ENCODE results near the gene ITPRIP. TPM values are rescaled to one million over a fixed set of nuclear protein-coding genes. Genes with fewer than 3 reads are reported as not detected.
A peak's percentile ranks its signal among the peaks of the same experiment; 100 is the strongest.

Gene ITPRIP
- total RNA-seq, 2 experiments from 2014 or later = 24.6 to 25.9 TPM

DNA sequence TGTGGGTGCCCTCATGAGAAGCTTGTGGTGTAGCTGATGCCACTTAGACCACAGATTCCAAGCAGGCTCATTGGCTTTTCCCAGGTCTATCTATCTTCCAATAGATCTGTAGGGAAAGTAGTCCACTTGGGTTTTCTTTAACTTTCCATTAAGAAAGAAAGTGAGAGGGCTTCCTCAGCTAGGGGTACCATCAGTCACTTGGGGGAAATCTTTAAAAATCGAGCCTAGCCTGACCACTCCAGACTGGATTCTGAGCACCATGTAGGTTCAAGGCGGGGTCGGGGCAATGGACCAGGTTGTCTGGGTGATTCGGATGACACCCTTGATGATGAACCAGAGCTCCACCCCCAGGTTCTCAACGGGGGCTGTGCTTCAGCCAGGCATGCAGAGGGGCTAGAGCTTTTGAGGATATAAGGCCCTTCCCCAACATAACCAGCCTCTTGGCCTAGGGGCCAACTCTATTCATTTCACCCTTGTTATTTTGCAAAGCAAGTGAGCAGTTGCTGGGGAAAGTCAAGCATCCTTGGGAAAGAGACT, 27.0 kb downstream of the ITPRIP start:
- ChIA-PET CTCF (interaction anchor here (0.7 to 10.4 kb wide), 4 partner anchors 10 to 38 kb away, joined by 3 to 237 read pairs (median 6); partner anchors contain the start of gene CFAP58), POLR2A (interaction anchor here (2.9 kb wide), 1 partner anchor 10 kb away, joined by 11 read pairs; no protein-coding TSS in a partner anchor)
- Mint-ChIP-seq H3K27ac (no peak overlapping the region), H3K9me3 (no peaks in the 10 kb centered on the region), H3K36me3 (ENCODE audit: low read depth) (peaks cover 56% of the 10 kb centered on the region), H3K27me3 (no peaks in the 10 kb centered on the region), H3K4me1 (peaks cover 28% of the 10 kb centered on the region), H3K4me3 (no peak overlapping the region)
- DNase-seq = no peak

DNA sequence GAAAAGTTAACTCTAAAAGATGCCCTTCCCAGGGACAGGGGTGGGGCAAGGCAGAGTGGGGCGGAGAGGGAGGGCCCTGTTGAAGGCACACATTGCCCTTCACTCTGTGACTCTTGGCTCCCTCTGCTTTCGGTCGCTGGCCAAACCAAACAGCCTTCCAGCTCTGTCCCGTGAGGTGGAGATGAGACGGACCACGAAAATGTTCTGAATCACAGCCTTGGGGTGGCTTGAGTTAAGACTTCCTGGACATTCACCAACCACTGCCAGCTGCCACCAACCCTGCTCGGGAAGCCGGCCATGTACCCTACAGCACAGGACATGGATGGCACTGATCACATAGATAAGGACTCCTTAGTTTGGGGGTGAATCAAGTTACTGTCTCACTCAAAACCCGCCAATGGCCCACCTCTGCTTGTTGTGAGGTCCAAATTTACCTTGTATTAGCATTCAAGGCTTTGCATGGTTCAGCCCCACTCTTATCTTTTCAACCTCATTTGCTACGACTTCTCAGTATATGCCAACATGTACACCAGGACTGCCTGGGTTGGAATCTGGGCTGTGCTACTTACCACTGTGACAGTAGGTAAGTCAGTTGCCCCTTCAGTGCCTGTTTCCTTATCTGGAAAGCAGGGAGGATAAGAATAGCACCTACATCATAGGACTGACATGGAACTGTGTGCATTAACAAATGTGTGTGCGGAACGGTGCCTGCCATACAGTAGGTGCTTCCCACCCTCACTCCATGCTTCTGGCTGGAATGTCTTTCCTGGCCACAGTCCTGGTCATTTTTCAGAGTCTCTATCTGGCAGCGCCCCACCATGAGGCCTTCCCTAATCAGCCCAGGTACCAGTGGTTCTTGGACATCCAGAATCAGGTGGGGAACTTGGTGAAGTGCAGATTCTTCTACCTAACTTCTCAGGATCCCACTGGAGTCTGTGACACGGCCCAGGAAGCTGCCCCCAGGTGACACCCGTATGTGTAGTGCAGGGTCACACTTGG, 28.0 kb downstream of the ITPRIP start:
- peaks cover 53% of the 10 kb centered on the region for H3K36me3 Mint-ChIP-seq (ENCODE audit: low read depth)

GRCh38 chr10:104308439-104308903, 29.8 kb downstream of the ITPRIP start:
- no peak for DNase-seq
- Mint-ChIP-seq H3K36me3 (ENCODE audit: low read depth) (peaks cover 44% of the 10 kb centered on the region), H3K4me1 (peaks cover 47% of the 10 kb centered on the region), H3K9me3 (no peaks in the 10 kb centered on the region), H3K4me3 (no peak overlapping the region), H3K27ac (peak overlapping the region; percentile 71), H3K27me3 (no peaks in the 10 kb centered on the region)
- CTCF ChIA-PET = interaction anchor here (1.0 to 10.4 kb wide), 5 partner anchors 16 to 40 kb away, joined by 3 to 237 read pairs (median 66); partner anchors contain the start of genes CFAP58 and ITPRIP
- POLR2A ChIA-PET = interaction anchor here (1.1 to 6.5 kb wide), 4 partner anchors 13 to 43 kb away, joined by 3 to 54 read pairs (median 23); partner anchors contain the start of gene ITPRIP

More for the DNA sequence above, 28.0 kb downstream of the ITPRIP start:
- CTCF ChIA-PET = interaction anchor here (0.6 to 10.4 kb wide), 5 partner anchors 18 to 497 kb away, joined by 3 to 237 read pairs (median 4); partner anchors contain the start of gene CFAP58
- DNase-seq = no peak
- H3K27ac Mint-ChIP-seq = no peak overlapping the region
- H3K4me1 Mint-ChIP-seq = peaks cover 35% of the 10 kb centered on the region
- POLR2A ChIA-PET = interaction anchor here (1.2 to 6.5 kb wide), 2 partner anchors 12 to 43 kb away, joined by 3 to 42 read pairs; partner anchors contain the start of gene CFAP58
- no peaks in the 10 kb centered on the region for H3K9me3 Mint-ChIP-seq
- no peak overlapping the region for H3K4me3 Mint-ChIP-seq
- H3K27me3 Mint-ChIP-seq = no peaks in the 10 kb centered on the region

DNA sequence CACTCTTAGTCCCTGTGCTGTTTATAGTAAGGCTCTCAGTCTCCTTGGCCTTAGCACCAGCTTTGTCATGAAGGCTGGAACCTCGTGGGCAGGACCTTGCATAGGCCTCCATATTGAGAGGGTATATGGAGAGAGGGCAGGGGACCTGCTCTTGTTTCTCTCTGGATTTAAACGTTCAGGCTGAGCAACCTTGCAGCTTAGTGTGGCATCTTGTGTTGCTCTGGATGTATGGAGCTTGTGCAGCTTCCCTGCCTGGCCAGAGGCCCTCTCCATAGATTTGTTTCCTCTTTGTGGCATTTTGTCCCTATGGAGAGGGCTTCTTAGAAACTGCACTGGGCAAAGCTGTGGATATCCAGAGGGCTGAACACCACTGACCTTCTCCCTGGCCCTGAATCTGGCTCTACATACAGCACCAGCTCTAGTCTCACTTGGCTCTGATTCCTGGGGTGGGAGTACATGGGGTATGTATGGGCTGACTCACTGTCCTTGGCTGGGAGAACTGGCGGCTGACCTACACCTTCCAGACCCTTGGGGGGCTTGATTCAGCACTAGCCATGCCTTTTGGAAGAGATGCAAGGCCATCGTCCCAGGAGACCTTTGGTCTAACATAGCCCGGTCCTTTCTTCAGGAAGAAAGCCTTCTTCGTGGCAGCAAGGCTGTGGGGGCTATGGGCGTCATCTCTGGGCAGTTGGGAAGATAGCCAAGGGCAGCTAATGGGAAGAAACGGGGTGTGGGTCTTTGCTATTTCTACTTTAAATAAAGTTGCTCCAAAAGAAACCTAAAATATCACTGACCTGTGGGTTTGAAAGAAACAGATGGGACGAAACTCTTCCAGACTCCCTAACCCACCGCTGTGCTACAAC, 30.5 kb downstream of the ITPRIP start:
- H3K27ac Mint-ChIP-seq = peak overlapping the region; percentile 71
- peaks cover 2% of the 10 kb centered on the region for H3K27me3 Mint-ChIP-seq
- H3K36me3 Mint-ChIP-seq (ENCODE audit: low read depth) = peaks cover 41% of the 10 kb centered on the region
- peaks cover 52% of the 10 kb centered on the region for H3K4me1 Mint-ChIP-seq
- H3K4me3 Mint-ChIP-seq = no peak overlapping the region
- CTCF ChIA-PET = interaction anchor here (0.9 to 10.4 kb wide), 7 partner anchors 14 to 41 kb away, joined by 3 to 237 read pairs (median 20); partner anchors contain the start of genes CFAP58 and ITPRIP
- no peak for DNase-seq
- peaks cover 5% of the 10 kb centered on the region for H3K9me3 Mint-ChIP-seq
- POLR2A ChIA-PET = interaction anchor here (1.1 to 6.5 kb wide), 5 partner anchors 13 to 44 kb away, joined by 3 to 54 read pairs (median 5); partner anchors contain the start of gene ITPRIP

- peaks cover 54% of the 10 kb centered on the region for H3K4me1 Mint-ChIP-seq
- H3K9me3 Mint-ChIP-seq = peaks cover 7% of the 10 kb centered on the region
- DNase-seq = no peak
- H3K27ac Mint-ChIP-seq = no peak overlapping the region
- H3K4me3 Mint-ChIP-seq = no peak overlapping the region
- H3K36me3 Mint-ChIP-seq (ENCODE audit: low read depth) = peaks cover 34% of the 10 kb centered on the region
- peaks cover 2% of the 10 kb centered on the region for H3K27me3 Mint-ChIP-seq
- ChIA-PET CTCF (interaction anchor here (1.1 to 10.4 kb wide), 10 partner anchors 14 to 150 kb away, joined by 3 to 237 read pairs (median 14); partner anchors contain the start of genes CFAP58 and ITPRIP), POLR2A (interaction anchor here (1.2 to 6.5 kb wide), 6 partner anchors 14 to 44 kb away, joined by 4 to 54 read pairs (median 20); partner anchors contain the start of gene ITPRIP)
Observed at GRCh38 chr10:104306897-104307296, 31.4 kb downstream of the ITPRIP start.

DNA sequence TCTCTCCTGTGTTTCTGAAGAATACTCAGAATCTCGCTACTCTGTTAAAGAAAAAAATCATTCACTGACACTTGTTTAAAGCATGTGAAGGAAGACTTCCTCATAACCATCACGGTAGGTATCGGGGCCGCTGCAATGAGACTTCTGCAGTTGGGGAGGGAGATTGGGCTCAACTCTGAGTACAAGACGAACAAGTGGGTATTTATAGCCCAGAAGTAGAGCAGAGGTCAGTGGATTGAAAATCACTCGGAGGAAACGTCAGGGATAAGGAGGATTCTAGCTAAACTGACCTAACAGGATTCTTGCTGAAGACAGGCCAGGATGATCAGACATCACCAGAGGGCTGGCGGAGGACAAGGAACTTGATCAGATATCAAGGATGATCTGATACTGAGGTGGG, 33.3 kb downstream of the ITPRIP start:
- peaks cover 8% of the 10 kb centered on the region for H3K9me3 Mint-ChIP-seq
- peaks cover 2% of the 10 kb centered on the region for H3K27me3 Mint-ChIP-seq
- DNase-seq = no peak
- peaks cover 69% of the 10 kb centered on the region for H3K4me1 Mint-ChIP-seq
- ChIA-PET POLR2A (interaction anchor here (1.0 to 6.5 kb wide), 8 partner anchors 10 to 49 kb away, joined by 3 to 54 read pairs (median 10); partner anchors contain the start of genes CFAP58 and ITPRIP), CTCF (interaction anchor here (1.6 to 10.4 kb wide), 9 partner anchors 11 to 44 kb away, joined by 4 to 237 read pairs (median 20); partner anchors contain the start of genes CFAP58 and ITPRIP)
- H3K27ac Mint-ChIP-seq = no peak overlapping the region
- H3K36me3 Mint-ChIP-seq (ENCODE audit: low read depth) = peaks cover 24% of the 10 kb centered on the region
- no peak overlapping the region for H3K4me3 Mint-ChIP-seq

DNA sequence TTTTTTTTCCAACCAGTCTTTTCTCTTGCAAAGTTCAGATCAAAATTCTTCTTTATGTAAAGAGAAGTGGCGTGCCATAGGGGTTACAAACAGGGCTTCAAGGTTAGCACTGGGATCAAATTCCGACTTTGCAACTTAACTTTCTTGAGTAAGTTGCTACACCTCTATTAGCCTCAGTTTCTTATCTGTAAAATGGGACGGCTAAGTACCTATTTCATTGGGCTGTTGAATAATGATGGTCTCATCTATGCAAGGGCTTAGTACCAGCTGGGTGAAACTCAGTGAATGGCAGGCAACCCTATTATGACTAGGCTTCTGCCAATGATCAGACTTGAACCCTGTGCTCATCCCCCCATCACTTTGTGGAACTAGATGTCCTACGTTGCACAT, 33.9 kb downstream of the ITPRIP start:
- Mint-ChIP-seq H3K4me3 (no peak overlapping the region), H3K36me3 (ENCODE audit: low read depth) (peaks cover 20% of the 10 kb centered on the region), H3K27ac (no peak overlapping the region), H3K4me1 (peaks cover 65% of the 10 kb centered on the region), H3K27me3 (peaks cover 3% of the 10 kb centered on the region), H3K9me3 (peaks cover 8% of the 10 kb centered on the region)
- POLR2A ChIA-PET = interaction anchor here (1.1 to 6.5 kb wide), 4 partner anchors 9 to 49 kb away, joined by 3 to 42 read pairs (median 16); partner anchors contain the start of gene CFAP58
- CTCF ChIA-PET = interaction anchor here (0.7 to 10.4 kb wide), 9 partner anchors 9 to 44 kb away, joined by 3 to 237 read pairs (median 4); partner anchors contain the start of genes CFAP58 and ITPRIP
- no peak for DNase-seq

GRCh38 chr10:104303594-104304355, 34.5 kb downstream of the ITPRIP start:
- ChIA-PET CTCF (interaction anchor here (0.7 to 10.4 kb wide), 9 partner anchors 10 to 409 kb away, joined by 3 to 237 read pairs (median 4); partner anchors contain the start of genes CFAP58 and ITPRIP), POLR2A (interaction anchor here (1.1 to 6.5 kb wide), 4 partner anchors 8 to 50 kb away, joined by 3 to 42 read pairs (median 4); partner anchors contain the start of genes CFAP58 and ITPRIP)
- Mint-ChIP-seq H3K36me3 (ENCODE audit: low read depth) (peaks cover 17% of the 10 kb centered on the region), H3K9me3 (peaks cover 8% of the 10 kb centered on the region), H3K4me3 (no peak overlapping the region), H3K4me1 (peaks cover 61% of the 10 kb centered on the region), H3K27me3 (peaks cover 8% of the 10 kb centered on the region), H3K27ac (no peak overlapping the region)
- DNase-seq = no peak

- CTCF ChIA-PET = interaction anchor here (1.2 to 10.4 kb wide), 3 partner anchors 9 to 46 kb away, joined by 4 to 237 read pairs (median 118); partner anchors contain the start of genes CFAP58 and ITPRIP
Observed at GRCh38 chr10:104301907-104302690, 36.2 kb downstream of the ITPRIP start.

DNA sequence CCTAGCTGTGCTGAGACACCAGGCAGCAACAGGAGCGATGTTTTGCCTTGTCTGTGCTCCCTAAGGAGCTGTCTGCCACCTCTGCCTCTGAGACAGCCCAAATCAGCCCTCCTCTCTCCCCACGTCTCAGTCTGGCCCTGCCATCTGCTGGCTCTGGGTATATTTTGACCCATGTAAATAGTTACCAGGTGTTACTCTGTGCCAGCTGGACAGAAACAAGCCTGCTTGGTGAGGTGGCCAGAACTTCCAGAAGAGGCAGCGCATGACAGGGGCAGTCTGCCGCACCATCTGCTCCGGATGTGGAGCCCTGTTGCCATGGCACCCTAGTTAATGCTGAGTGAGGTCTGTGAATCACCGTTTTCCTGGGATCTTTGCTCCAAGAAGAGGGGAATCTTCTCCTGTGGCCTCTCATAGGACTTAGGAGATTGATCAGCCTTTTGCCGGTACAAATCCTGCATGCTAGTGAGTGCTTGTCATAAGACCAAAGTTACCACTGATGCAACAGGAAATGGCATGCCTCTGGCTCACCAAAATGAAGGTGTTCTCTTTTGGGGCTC, 37.5 kb downstream of the ITPRIP start:
- ChIA-PET CTCF (interaction anchor here (1.3 to 3.4 kb wide), 4 partner anchors 9 to 53 kb away, joined by 5 to 22 read pairs (median 6); partner anchors contain the start of genes CFAP58 and ITPRIP), POLR2A (interaction anchor here (1.5 kb wide), 2 partner anchors 32 to 37 kb away, joined by 3 to 4 read pairs; partner anchors contain the start of genes GSTO2 and ITPRIP)
- peak; percentile 41 for DNase-seq
- peaks cover 8% of the 10 kb centered on the region for H3K27me3 Mint-ChIP-seq
- H3K4me3 Mint-ChIP-seq = no peak overlapping the region
- peaks cover 8% of the 10 kb centered on the region for H3K9me3 Mint-ChIP-seq
- peak overlapping the region; percentile 42 for H3K27ac Mint-ChIP-seq
- H3K4me1 Mint-ChIP-seq = peaks cover 42% of the 10 kb centered on the region
- H3K36me3 Mint-ChIP-seq (ENCODE audit: low read depth) = peaks cover 9% of the 10 kb centered on the region

More at GRCh38 chr10:104301907-104302690, 36.2 kb downstream of the ITPRIP start:
- peaks cover 11% of the 10 kb centered on the region for H3K36me3 Mint-ChIP-seq (ENCODE audit: low read depth)
- no peak for DNase-seq
- H3K4me3 Mint-ChIP-seq = no peak overlapping the region
- POLR2A ChIA-PET = interaction anchor here (1.1 kb wide), 1 partner anchor 36 kb away, joined by 3 read pairs; the partner anchor contains the start of gene ITPRIP
- H3K9me3 Mint-ChIP-seq = peaks cover 8% of the 10 kb centered on the region
- H3K4me1 Mint-ChIP-seq = peaks cover 49% of the 10 kb centered on the region
- H3K27me3 Mint-ChIP-seq = peaks cover 8% of the 10 kb centered on the region
- H3K27ac Mint-ChIP-seq = no peak overlapping the region
